Measurements from ENCODE around the gene PLEKHA7.

Gene PLEKHA7

GRCh38 chr11:16801288-16801980, 212.8 kb downstream of the PLEKHA7 start:
- no peak for DNase-seq

GRCh38 chr11:16800382-16800781, 213.8 kb downstream of the PLEKHA7 start:
- no peak for DNase-seq

- no peak for DNase-seq
These were observed 214.3 kb downstream of the PLEKHA7 start for GRCh38 chr11:16799890-16800289.

GRCh38 chr11:16799221-16799620, 215.0 kb downstream of the PLEKHA7 start:
- DNase-seq, result no peak

- no peak for DNase-seq
These were observed 216.4 kb downstream of the PLEKHA7 start for GRCh38 chr11:16797776-16798175.

- DNase-seq, result no peak
These were observed 217.9 kb downstream of the PLEKHA7 start for GRCh38 chr11:16796311-16796710.

- DNase-seq, result no peak
These were observed 219.1 kb downstream of the PLEKHA7 start for GRCh38 chr11:16795146-16795545.

- DNase-seq, result no peak
These were observed 220.0 kb downstream of the PLEKHA7 start for GRCh38 chr11:16794047-16794818.

GRCh38 chr11:16793511-16793910, 220.7 kb downstream of the PLEKHA7 start:
- DNase-seq, result no peak

GRCh38 chr11:16793009-16793408, 221.2 kb downstream of the PLEKHA7 start:
- no peak for DNase-seq

GRCh38 chr11:16792426-16792825, 221.8 kb downstream of the PLEKHA7 start:
- DNase-seq, result no peak

- DNase-seq, result no peak
These were observed 222.8 kb downstream of the PLEKHA7 start for GRCh38 chr11:16791191-16791961.

GRCh38 chr11:16790486-16791190, 223.6 kb downstream of the PLEKHA7 start:
- no peak for DNase-seq

GRCh38 chr11:16789560-16790485, 224.4 kb downstream of the PLEKHA7 start:
- no peak for DNase-seq

GRCh38 chr11:16789063-16789420, 225.2 kb downstream of the PLEKHA7 start:
- no peak for DNase-seq

- peak in 1 of 2 experiments; percentile 63 for DNase-seq
These were observed 225.8 kb downstream of the PLEKHA7 start for GRCh38 chr11:16788141-16789062.

GRCh38 chr11:16787035-16787742, 227.0 kb downstream of the PLEKHA7 start:
- no peak for DNase-seq

- DNase-seq, result no peak
These were observed 228.1 kb downstream of the PLEKHA7 start for GRCh38 chr11:16786131-16786530.

- peak; percentile 63 to 74 for DNase-seq
These were observed 228.6 kb downstream of the PLEKHA7 start for GRCh38 chr11:16785520-16786128.

- no peak for DNase-seq
These were observed 229.5 kb downstream of the PLEKHA7 start for GRCh38 chr11:16784666-16785065.
